ENCODE results near the gene CCDC7.
"Not testable (repeated sequence)": the region's sequence is repeated elsewhere in the genome, so short reads cannot be mapped to it uniquely, and the experiment has no call there.

Gene CCDC7

GRCh38 chr10:32751582-32751981 lies 305.6 kb downstream of the CCDC7 start:
- no peak overlapping the region for H3K9ac ChIP-seq (ENCODE audit: low read depth in 1 of 2, low read length in 2 of 2)
- H3K27ac ChIP-seq (ENCODE audit: low read depth in 2 of 2, low read length in 2 of 2), result no peak overlapping the region
- H3K4me3 ChIP-seq (ENCODE audit: low read length in 2 of 2), result no peak overlapping the region
- H3K36me3 ChIP-seq (ENCODE audit: control insufficient read depth in 2 of 2, insufficient read depth in 2 of 2, low read length in 2 of 2), result no peaks in the 10 kb centered on the region
- H3K4me1 ChIP-seq (ENCODE audit: control insufficient read depth in 2 of 2, insufficient read depth in 2 of 2, low read length in 2 of 2), result no peaks in the 10 kb centered on the region
- no peaks in the 10 kb centered on the region for H3K27me3 ChIP-seq (ENCODE audit: control insufficient read depth in 2 of 2, insufficient read depth in 2 of 2, low read length in 2 of 2)
- H3K9me3 ChIP-seq (ENCODE audit: control insufficient read depth in 2 of 2, low read length in 2 of 2), result no peaks in the 10 kb centered on the region

- H3K9ac ChIP-seq (ENCODE audit: low read depth in 1 of 2, low read length in 2 of 2); H3K4me1 ChIP-seq (ENCODE audit: control insufficient read depth in 2 of 2, insufficient read depth in 2 of 2, low read length in 2 of 2); H3K27ac ChIP-seq (ENCODE audit: low read depth in 2 of 2, low read length in 2 of 2); H3K36me3 ChIP-seq (ENCODE audit: control insufficient read depth in 2 of 2, insufficient read depth in 2 of 2, low read length in 2 of 2); H3K4me3 ChIP-seq (ENCODE audit: low read length in 2 of 2); H3K27me3 ChIP-seq (ENCODE audit: control insufficient read depth in 2 of 2, insufficient read depth in 2 of 2, low read length in 2 of 2); H3K9me3 ChIP-seq (ENCODE audit: control insufficient read depth in 2 of 2, low read length in 2 of 2): not testable (repeated sequence)
These were observed 309.0 kb downstream of the CCDC7 start for GRCh38 chr10:32754900-32755299.

DNA sequence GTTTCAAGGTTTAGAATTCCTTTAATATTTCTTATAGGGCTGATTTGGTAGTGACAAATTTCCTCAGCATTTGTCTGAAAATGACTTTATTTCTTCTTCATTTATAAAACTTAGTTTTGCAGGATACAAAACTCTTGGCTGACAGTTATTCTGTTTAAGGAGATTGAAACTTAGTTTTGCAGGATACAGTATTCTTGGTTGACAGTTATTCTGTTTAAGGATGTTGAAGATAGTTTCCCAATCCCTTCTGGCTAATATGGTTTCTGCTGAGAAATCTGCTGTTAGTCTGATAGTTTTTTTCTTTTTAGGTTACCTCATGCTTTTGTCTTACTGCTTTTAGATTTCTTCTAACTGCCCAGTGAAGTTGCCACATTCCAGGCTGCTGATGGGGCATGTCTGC lies 325.3 kb downstream of the CCDC7 start:
- no peaks in the 10 kb centered on the region for H3K36me3 ChIP-seq (ENCODE audit: control insufficient read depth in 2 of 2, insufficient read depth in 2 of 2, low read length in 2 of 2)
- no peaks in the 10 kb centered on the region for H3K27me3 ChIP-seq (ENCODE audit: control insufficient read depth in 2 of 2, insufficient read depth in 2 of 2, low read length in 2 of 2)
- no peaks in the 10 kb centered on the region for H3K4me1 ChIP-seq (ENCODE audit: control insufficient read depth in 2 of 2, insufficient read depth in 2 of 2, low read length in 2 of 2)
- no peak overlapping the region for H3K27ac ChIP-seq (ENCODE audit: low read depth in 2 of 2, low read length in 2 of 2)
- no peak overlapping the region for H3K9ac ChIP-seq (ENCODE audit: low read depth in 1 of 2, low read length in 2 of 2)
- no peak overlapping the region for H3K4me3 ChIP-seq (ENCODE audit: low read length in 2 of 2)
- peaks cover 3 to 5% of the 10 kb centered on the region in 2 donors for H3K9me3 ChIP-seq (ENCODE audit: control insufficient read depth in 2 of 2, low read length in 2 of 2)

- no peak overlapping the region for H3K4me3 ChIP-seq (ENCODE audit: low read length in 2 of 2)
- no peak overlapping the region for H3K9ac ChIP-seq (ENCODE audit: low read depth in 1 of 2, low read length in 2 of 2)
- peaks cover 3 to 5% of the 10 kb centered on the region in 2 donors for H3K9me3 ChIP-seq (ENCODE audit: control insufficient read depth in 2 of 2, low read length in 2 of 2)
- no peaks in the 10 kb centered on the region for H3K36me3 ChIP-seq (ENCODE audit: control insufficient read depth in 2 of 2, insufficient read depth in 2 of 2, low read length in 2 of 2)
- no peaks in the 10 kb centered on the region for H3K27me3 ChIP-seq (ENCODE audit: control insufficient read depth in 2 of 2, insufficient read depth in 2 of 2, low read length in 2 of 2)
- H3K27ac ChIP-seq (ENCODE audit: low read depth in 2 of 2, low read length in 2 of 2), result no peak overlapping the region
- H3K4me1 ChIP-seq (ENCODE audit: control insufficient read depth in 2 of 2, insufficient read depth in 2 of 2, low read length in 2 of 2), result no peaks in the 10 kb centered on the region
These were observed 327.2 kb downstream of the CCDC7 start for GRCh38 chr10:32773105-32773504.

- Histone ChIP-seq H3K27me3 (ENCODE audit: control insufficient read depth in 2 of 2, insufficient read depth in 2 of 2, low read length in 2 of 2) (no peaks in the 10 kb centered on the region), H3K4me1 (ENCODE audit: control insufficient read depth in 2 of 2, insufficient read depth in 2 of 2, low read length in 2 of 2) (no peaks in the 10 kb centered on the region), H3K4me3 (ENCODE audit: low read length in 2 of 2) (no peak overlapping the region), H3K36me3 (ENCODE audit: control insufficient read depth in 2 of 2, insufficient read depth in 2 of 2, low read length in 2 of 2) (no peaks in the 10 kb centered on the region), H3K27ac (ENCODE audit: low read depth in 2 of 2, low read length in 2 of 2) (no peak overlapping the region), H3K9ac (ENCODE audit: low read depth in 1 of 2, low read length in 2 of 2) (no peak overlapping the region), H3K9me3 (ENCODE audit: control insufficient read depth in 2 of 2, low read length in 2 of 2) (no peaks in the 10 kb centered on the region)
These were observed 341.0 kb downstream of the CCDC7 start for GRCh38 chr10:32786968-32787367.

DNA sequence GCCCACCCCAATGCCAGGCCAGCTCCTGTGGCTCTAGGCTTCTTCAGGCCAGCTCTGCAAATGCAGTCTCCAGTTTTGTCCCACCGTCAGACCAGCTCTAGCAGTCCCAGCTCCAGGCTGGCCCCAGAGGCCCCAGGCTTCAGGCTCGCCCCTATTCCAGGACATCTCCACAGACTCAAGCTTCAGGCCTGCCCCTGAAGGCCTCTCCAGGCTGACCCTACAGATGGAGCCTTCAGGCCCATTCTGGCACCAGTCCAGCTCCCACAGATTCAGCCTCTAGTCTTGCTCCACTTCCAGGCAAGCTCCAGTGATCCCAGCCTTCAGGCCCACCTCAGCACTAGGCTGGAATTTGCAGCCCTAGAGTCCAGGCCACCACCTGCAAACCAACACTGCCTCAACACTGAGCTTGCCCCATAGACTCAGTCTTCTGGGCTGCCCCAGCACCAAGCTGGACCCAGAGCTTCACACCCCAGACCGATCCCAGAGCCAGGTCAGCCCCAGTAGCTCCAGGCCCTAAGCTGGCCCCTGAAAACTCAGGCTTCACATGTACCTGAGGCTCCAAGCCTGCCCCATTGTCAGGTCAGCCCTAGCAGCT lies 341.8 kb downstream of the CCDC7 start:
- Histone ChIP-seq H3K27ac (ENCODE audit: low read depth in 2 of 2, low read length in 2 of 2) (no peak overlapping the region), H3K9ac (ENCODE audit: low read depth in 1 of 2, low read length in 2 of 2) (no peak overlapping the region), H3K4me3 (ENCODE audit: low read length in 2 of 2) (no peak overlapping the region), H3K9me3 (ENCODE audit: control insufficient read depth in 2 of 2, low read length in 2 of 2) (no peaks in the 10 kb centered on the region), H3K36me3 (ENCODE audit: control insufficient read depth in 2 of 2, insufficient read depth in 2 of 2, low read length in 2 of 2) (no peaks in the 10 kb centered on the region), H3K4me1 (ENCODE audit: control insufficient read depth in 2 of 2, insufficient read depth in 2 of 2, low read length in 2 of 2) (no peaks in the 10 kb centered on the region), H3K27me3 (ENCODE audit: control insufficient read depth in 2 of 2, insufficient read depth in 2 of 2, low read length in 2 of 2) (no peaks in the 10 kb centered on the region)

GRCh38 chr10:32788359-32788758 lies 342.4 kb downstream of the CCDC7 start:
- no peaks in the 10 kb centered on the region for H3K4me1 ChIP-seq (ENCODE audit: control insufficient read depth in 2 of 2, insufficient read depth in 2 of 2, low read length in 2 of 2)
- H3K4me3 ChIP-seq (ENCODE audit: low read length in 2 of 2), result no peak overlapping the region
- no peaks in the 10 kb centered on the region for H3K36me3 ChIP-seq (ENCODE audit: control insufficient read depth in 2 of 2, insufficient read depth in 2 of 2, low read length in 2 of 2)
- no peak overlapping the region for H3K9ac ChIP-seq (ENCODE audit: low read depth in 1 of 2, low read length in 2 of 2)
- no peak overlapping the region for H3K27ac ChIP-seq (ENCODE audit: low read depth in 2 of 2, low read length in 2 of 2)
- H3K27me3 ChIP-seq (ENCODE audit: control insufficient read depth in 2 of 2, insufficient read depth in 2 of 2, low read length in 2 of 2), result no peaks in the 10 kb centered on the region
- no peaks in the 10 kb centered on the region for H3K9me3 ChIP-seq (ENCODE audit: control insufficient read depth in 2 of 2, low read length in 2 of 2)

GRCh38 chr10:32790483-32790882 lies 344.5 kb downstream of the CCDC7 start:
- Histone ChIP-seq H3K27me3 (ENCODE audit: control insufficient read depth in 2 of 2, insufficient read depth in 2 of 2, low read length in 2 of 2) (no peaks in the 10 kb centered on the region), H3K4me3 (ENCODE audit: low read length in 2 of 2) (no peak overlapping the region), H3K27ac (ENCODE audit: low read depth in 2 of 2, low read length in 2 of 2) (no peak overlapping the region), H3K36me3 (ENCODE audit: control insufficient read depth in 2 of 2, insufficient read depth in 2 of 2, low read length in 2 of 2) (no peaks in the 10 kb centered on the region), H3K4me1 (ENCODE audit: control insufficient read depth in 2 of 2, insufficient read depth in 2 of 2, low read length in 2 of 2) (no peaks in the 10 kb centered on the region), H3K9me3 (ENCODE audit: control insufficient read depth in 2 of 2, low read length in 2 of 2) (no peaks in the 10 kb centered on the region), H3K9ac (ENCODE audit: low read depth in 1 of 2, low read length in 2 of 2) (no peak overlapping the region)

GRCh38 chr10:32793033-32793432 lies 347.1 kb downstream of the CCDC7 start:
- Histone ChIP-seq H3K4me3 (ENCODE audit: low read length in 2 of 2) (no peak overlapping the region), H3K36me3 (ENCODE audit: control insufficient read depth in 2 of 2, insufficient read depth in 2 of 2, low read length in 2 of 2) (no peaks in the 10 kb centered on the region), H3K27ac (ENCODE audit: low read depth in 2 of 2, low read length in 2 of 2) (no peak overlapping the region), H3K9me3 (ENCODE audit: control insufficient read depth in 2 of 2, low read length in 2 of 2) (no peaks in the 10 kb centered on the region), H3K4me1 (ENCODE audit: control insufficient read depth in 2 of 2, insufficient read depth in 2 of 2, low read length in 2 of 2) (no peaks in the 10 kb centered on the region), H3K9ac (ENCODE audit: low read depth in 1 of 2, low read length in 2 of 2) (no peak overlapping the region), H3K27me3 (ENCODE audit: control insufficient read depth in 2 of 2, insufficient read depth in 2 of 2, low read length in 2 of 2) (no peaks in the 10 kb centered on the region)

DNA sequence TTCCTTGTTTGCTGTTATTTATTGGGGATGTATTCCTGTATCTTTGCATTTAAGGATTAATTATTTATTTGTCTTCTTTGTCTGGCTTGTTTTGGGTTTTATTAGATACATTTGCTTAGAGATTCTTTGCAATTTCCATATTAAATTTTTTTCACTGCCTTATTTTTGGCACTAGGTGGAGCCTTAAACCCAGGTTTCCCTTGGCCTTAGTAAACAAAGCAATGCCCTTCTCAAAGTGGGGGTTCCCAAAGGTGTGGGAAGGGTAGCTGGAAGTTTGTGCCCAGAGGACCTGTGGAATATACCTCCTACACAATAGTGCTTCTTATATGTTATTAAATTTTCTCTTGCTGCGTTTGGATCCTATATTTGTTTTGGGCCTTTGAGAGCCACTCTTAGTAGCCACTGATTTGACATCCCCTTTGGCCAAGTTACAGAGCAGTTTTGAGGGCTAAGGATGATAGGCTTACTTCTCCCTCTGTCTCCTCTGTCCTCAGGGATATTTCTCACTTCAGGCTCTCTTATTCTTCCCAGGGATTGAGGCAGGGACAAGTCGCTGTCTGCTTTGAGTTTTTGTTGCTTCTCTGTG lies 349.8 kb downstream of the CCDC7 start:
- Histone ChIP-seq H3K9ac (ENCODE audit: low read depth in 1 of 2, low read length in 2 of 2) (no peak overlapping the region), H3K27ac (ENCODE audit: low read depth in 2 of 2, low read length in 2 of 2) (no peak overlapping the region), H3K36me3 (ENCODE audit: control insufficient read depth in 2 of 2, insufficient read depth in 2 of 2, low read length in 2 of 2) (no peaks in the 10 kb centered on the region), H3K4me1 (ENCODE audit: control insufficient read depth in 2 of 2, insufficient read depth in 2 of 2, low read length in 2 of 2) (no peaks in the 10 kb centered on the region), H3K27me3 (ENCODE audit: control insufficient read depth in 2 of 2, insufficient read depth in 2 of 2, low read length in 2 of 2) (no peaks in the 10 kb centered on the region), H3K4me3 (ENCODE audit: low read length in 2 of 2) (no peak overlapping the region), H3K9me3 (ENCODE audit: control insufficient read depth in 2 of 2, low read length in 2 of 2) (no peaks in the 10 kb centered on the region)
